GM23338 (cell line): ENCODE data around the gene ANXA6. TPM values are rescaled to one million over a fixed set of nuclear protein-coding genes. Genes with fewer than 3 reads are reported as not detected.

Experiments
- ATAC-seq: fragments of 200-7000 bp; cut with Tn5 transposase; 3 replicates; pipeline ENCODE4 v1.9.1; 2020
- DNase-seq: peaks from one replicate; pipeline ENCODE4 v3.0.0-alpha.2; 2015; ENCODE audit warnings: low spot score
- H2AFZ ChIP-seq: fragments of 200-600 bp; sonication (generic); 2 replicates; pipeline ENCODE4 v1.8.0; 2016; ENCODE audit warnings: antibody characterized with exemption, mild to moderate bottlenecking, moderate library complexity
- H3F3A ChIP-seq: fragments of 200-600 bp; sonication (generic); replicated peaks from 2 replicates; pipeline ENCODE4 v1.8.0; 2017; ENCODE audit warnings: antibody characterized with exemption, mixed run types, low read depth
- H3K27ac ChIP-seq: fragments of 200-600 bp; sonication (generic); 2 replicates; pipeline ENCODE4 v1.6.1; 2016; ENCODE audit warnings: low read depth
- H3K27me3 ChIP-seq: fragments of 200-600 bp; sonication (generic); 2 replicates; pipeline ENCODE4 v1.8.0; 2016; ENCODE audit warnings: mild to moderate bottlenecking, mixed run types, moderate library complexity; ENCODE audit not compliant: insufficient read depth
- H3K36me3 ChIP-seq: fragments of 200-600 bp; sonication (generic); 2 replicates; pipeline ENCODE4 v1.8.0; 2016; ENCODE audit warnings: mild to moderate bottlenecking; ENCODE audit not compliant: insufficient read depth
- H3K4me1 ChIP-seq: fragments of 200-600 bp; sonication (generic); 2 replicates; pipeline ENCODE4 v1.8.0; 2016; ENCODE audit warnings: mild to moderate bottlenecking, moderate library complexity; ENCODE audit not compliant: insufficient read depth
- H3K4me2 ChIP-seq: fragments of 200-600 bp; sonication (generic); 2 replicates; pipeline ENCODE4 v1.7.1; 2017; ENCODE audit warnings: mixed run types
- H3K4me3 ChIP-seq: fragments of 200-600 bp; sonication (generic); 2 replicates; pipeline ENCODE4 v1.6.1; 2016; ENCODE audit warnings: mixed run types
- H3K79me2 ChIP-seq: fragments of 200-600 bp; sonication (generic); replicated peaks from 2 replicates; pipeline ENCODE4 v1.8.0; 2017; ENCODE audit warnings: mild to moderate bottlenecking; ENCODE audit not compliant: insufficient read depth
- H3K9me2 ChIP-seq: fragments of 200-600 bp; sonication (generic); 2 replicates; pipeline ENCODE4 v1.8.0; 2017; ENCODE audit not compliant: insufficient read depth
- H4K20me1 ChIP-seq: fragments of 200-600 bp; sonication (generic); replicated peaks from 2 replicates; pipeline ENCODE4 v1.8.0; 2017; ENCODE audit warnings: mild to moderate bottlenecking; ENCODE audit not compliant: insufficient read depth
- H3K27ac Mint-ChIP-seq: 2 replicates; pipeline ENCODE4 v1.8.0; 2020; ENCODE audit warnings: inconsistent platforms, mild to moderate bottlenecking, moderate library complexity, mixed read lengths
- H3K27me3 Mint-ChIP-seq: 3 replicates; pipeline ENCODE4 v1.8.0; 2022; ENCODE audit warnings: low read depth, mild to moderate bottlenecking, moderate library complexity, mixed read lengths, inconsistent platforms; ENCODE audit not compliant: insufficient read depth, poor library complexity
- H3K36me3 Mint-ChIP-seq: 3 replicates; pipeline ENCODE4 v1.8.0; 2021; ENCODE audit warnings: low read depth, mild to moderate bottlenecking, inconsistent platforms, moderate library complexity, mixed read lengths
- H3K4me1 Mint-ChIP-seq: 3 replicates; pipeline ENCODE4 v1.8.0; 2020; ENCODE audit warnings: mild to moderate bottlenecking, inconsistent platforms, mixed read lengths
- H3K4me3 Mint-ChIP-seq: 3 replicates; pipeline ENCODE4 v1.8.0; 2021; ENCODE audit warnings: moderate library complexity, mild to moderate bottlenecking, inconsistent platforms, mixed read lengths
- H3K9me3 Mint-ChIP-seq: 3 replicates; pipeline ENCODE4 v1.8.0; 2020; ENCODE audit warnings: moderate library complexity, mild to moderate bottlenecking, inconsistent platforms, mixed read lengths
- CREB1 ChIP-seq: fragments of 250-450 bp; sonication (Bioruptor Pico); IDR thresholded peaks from 2 replicates; pipeline ENCODE4 v1.5.0; 2020; ENCODE audit warnings: low read depth, mild to moderate bottlenecking, moderate library complexity
- CTCF ChIP-seq, 2 experiments: fragments of 200-600 bp in 1 of 2; sonication (generic) in 1 of 2; conservative IDR thresholded peaks; 2 replicates each; pipeline versions ENCODE4 v1.5.1 to v1.6.1; 2016 to 2017; ENCODE audit warnings: antibody characterized with exemption in 2 of 2, low read depth in 2 of 2, mild to moderate bottlenecking in 2 of 2, moderate library complexity in 1 of 2
- EZH2 ChIP-seq: fragments of 200-600 bp; sonication (generic); IDR thresholded peaks from one replicate; pipeline ENCODE4 v1.8.0; 2017; ENCODE audit warnings: antibody characterized with exemption, mild to moderate bottlenecking, low read depth; ENCODE audit not compliant: unreplicated experiment
- EZH2phosphoT487 ChIP-seq: fragments of 200-600 bp; sonication (generic); IDR thresholded peaks from one replicate; pipeline ENCODE4 v1.8.1; 2018; ENCODE audit warnings: antibody characterized with exemption; ENCODE audit not compliant: unreplicated experiment
- JUNB ChIP-seq: IDR thresholded peaks from one replicate; pipeline ENCODE4 v1.6.1; 2016; ENCODE audit warnings: antibody characterized with exemption; ENCODE audit not compliant: unreplicated experiment
- POLR2AphosphoS5 ChIP-seq: IDR thresholded peaks from 2 replicates; pipeline ENCODE4 v1.6.1; 2016; ENCODE audit warnings: antibody characterized with exemption, low read depth
- REST ChIP-seq: IDR thresholded peaks from one replicate; pipeline ENCODE4 v1.6.1; 2018; ENCODE audit warnings: antibody characterized with exemption; ENCODE audit not compliant: unreplicated experiment
- ZNF331 ChIP-seq: fragments of 250-450 bp; sonication (Bioruptor Pico); IDR thresholded peaks from 2 replicates; pipeline ENCODE4 v1.5.0; 2020; ENCODE audit warnings: low read depth, mild to moderate bottlenecking, moderate library complexity
- polyA plus RNA-seq: library from polyadenylated mRNA; unstranded; fragments of >200 nt; fragmentation: Nextera tagmentation; extraction: Ambion mirVana; gene quantifications from 2 replicates; pipeline ENCODE4 v1.2.1, GENCODE V29; 2016
- total RNA-seq: library from RNA; depleted of rRNA; stranded (reverse); fragments of >200 nt; shearing (Covaris generic); gene quantifications from 2 replicates; pipeline ENCODE4 v1.2.3, GENCODE V29; 2014
- TF ChIP-seq, protein P1 (sequence below): fragments of 250-450 bp; sonication (Bioruptor Pico); IDR thresholded peaks from 2 replicates; pipeline ENCODE4 v1.5.0; 2020; ENCODE audit warnings: mild to moderate bottlenecking, moderate library complexity

The ANXA6 gene
- total and polyA plus RNA-seq, 2 experiments from 2014 or later, result 26.5 to 110 TPM

DNA sequence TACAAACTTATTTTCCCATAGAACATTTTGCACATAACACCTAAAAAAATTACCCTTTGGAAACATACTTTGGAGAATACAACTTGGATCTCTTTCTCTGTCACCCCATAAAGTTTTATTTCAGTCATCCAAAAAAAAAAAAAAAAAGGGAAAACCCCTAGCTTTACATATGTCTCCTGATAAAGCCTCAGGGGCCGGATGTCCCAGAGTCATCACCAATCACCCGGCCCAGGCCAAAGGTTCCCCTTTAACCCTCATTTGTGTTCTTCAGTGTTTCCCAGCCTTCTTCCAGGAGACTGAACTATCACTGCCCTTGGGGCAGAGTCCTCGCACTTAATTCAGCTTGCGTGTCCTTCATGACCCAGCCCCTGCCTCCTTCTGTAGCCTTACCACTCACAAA lies 28.8 kb downstream of the ANXA6 start:
- H3F3A ChIP-seq, result no peaks in the 10 kb centered on the region
- peaks cover 13% of the 10 kb centered on the region for H3K36me3 ChIP-seq
- no peaks in the 10 kb centered on the region for H3K9me3 Mint-ChIP-seq
- DNase-seq (no peak), ATAC-seq (no peak)
- peaks cover 17% of the 10 kb centered on the region for H3K4me1 Mint-ChIP-seq
- H3K4me3 Mint-ChIP-seq, result no peak overlapping the region
- TF ChIP-seq EZH2phosphoT487 (no peak), REST (no peak), ZNF331 (CRISPR knock-in tag) (no peak), POLR2AphosphoS5 (no peak), CREB1 (CRISPR knock-in tag) (no peak), EZH2 (no peak), JUNB (no peak), CTCF (conservative IDR thresholded peaks at IDR 0.05; ENCODE audit: low read depth in 2 of 2) (no peak)
- TF ChIP-seq, protein P1, sequence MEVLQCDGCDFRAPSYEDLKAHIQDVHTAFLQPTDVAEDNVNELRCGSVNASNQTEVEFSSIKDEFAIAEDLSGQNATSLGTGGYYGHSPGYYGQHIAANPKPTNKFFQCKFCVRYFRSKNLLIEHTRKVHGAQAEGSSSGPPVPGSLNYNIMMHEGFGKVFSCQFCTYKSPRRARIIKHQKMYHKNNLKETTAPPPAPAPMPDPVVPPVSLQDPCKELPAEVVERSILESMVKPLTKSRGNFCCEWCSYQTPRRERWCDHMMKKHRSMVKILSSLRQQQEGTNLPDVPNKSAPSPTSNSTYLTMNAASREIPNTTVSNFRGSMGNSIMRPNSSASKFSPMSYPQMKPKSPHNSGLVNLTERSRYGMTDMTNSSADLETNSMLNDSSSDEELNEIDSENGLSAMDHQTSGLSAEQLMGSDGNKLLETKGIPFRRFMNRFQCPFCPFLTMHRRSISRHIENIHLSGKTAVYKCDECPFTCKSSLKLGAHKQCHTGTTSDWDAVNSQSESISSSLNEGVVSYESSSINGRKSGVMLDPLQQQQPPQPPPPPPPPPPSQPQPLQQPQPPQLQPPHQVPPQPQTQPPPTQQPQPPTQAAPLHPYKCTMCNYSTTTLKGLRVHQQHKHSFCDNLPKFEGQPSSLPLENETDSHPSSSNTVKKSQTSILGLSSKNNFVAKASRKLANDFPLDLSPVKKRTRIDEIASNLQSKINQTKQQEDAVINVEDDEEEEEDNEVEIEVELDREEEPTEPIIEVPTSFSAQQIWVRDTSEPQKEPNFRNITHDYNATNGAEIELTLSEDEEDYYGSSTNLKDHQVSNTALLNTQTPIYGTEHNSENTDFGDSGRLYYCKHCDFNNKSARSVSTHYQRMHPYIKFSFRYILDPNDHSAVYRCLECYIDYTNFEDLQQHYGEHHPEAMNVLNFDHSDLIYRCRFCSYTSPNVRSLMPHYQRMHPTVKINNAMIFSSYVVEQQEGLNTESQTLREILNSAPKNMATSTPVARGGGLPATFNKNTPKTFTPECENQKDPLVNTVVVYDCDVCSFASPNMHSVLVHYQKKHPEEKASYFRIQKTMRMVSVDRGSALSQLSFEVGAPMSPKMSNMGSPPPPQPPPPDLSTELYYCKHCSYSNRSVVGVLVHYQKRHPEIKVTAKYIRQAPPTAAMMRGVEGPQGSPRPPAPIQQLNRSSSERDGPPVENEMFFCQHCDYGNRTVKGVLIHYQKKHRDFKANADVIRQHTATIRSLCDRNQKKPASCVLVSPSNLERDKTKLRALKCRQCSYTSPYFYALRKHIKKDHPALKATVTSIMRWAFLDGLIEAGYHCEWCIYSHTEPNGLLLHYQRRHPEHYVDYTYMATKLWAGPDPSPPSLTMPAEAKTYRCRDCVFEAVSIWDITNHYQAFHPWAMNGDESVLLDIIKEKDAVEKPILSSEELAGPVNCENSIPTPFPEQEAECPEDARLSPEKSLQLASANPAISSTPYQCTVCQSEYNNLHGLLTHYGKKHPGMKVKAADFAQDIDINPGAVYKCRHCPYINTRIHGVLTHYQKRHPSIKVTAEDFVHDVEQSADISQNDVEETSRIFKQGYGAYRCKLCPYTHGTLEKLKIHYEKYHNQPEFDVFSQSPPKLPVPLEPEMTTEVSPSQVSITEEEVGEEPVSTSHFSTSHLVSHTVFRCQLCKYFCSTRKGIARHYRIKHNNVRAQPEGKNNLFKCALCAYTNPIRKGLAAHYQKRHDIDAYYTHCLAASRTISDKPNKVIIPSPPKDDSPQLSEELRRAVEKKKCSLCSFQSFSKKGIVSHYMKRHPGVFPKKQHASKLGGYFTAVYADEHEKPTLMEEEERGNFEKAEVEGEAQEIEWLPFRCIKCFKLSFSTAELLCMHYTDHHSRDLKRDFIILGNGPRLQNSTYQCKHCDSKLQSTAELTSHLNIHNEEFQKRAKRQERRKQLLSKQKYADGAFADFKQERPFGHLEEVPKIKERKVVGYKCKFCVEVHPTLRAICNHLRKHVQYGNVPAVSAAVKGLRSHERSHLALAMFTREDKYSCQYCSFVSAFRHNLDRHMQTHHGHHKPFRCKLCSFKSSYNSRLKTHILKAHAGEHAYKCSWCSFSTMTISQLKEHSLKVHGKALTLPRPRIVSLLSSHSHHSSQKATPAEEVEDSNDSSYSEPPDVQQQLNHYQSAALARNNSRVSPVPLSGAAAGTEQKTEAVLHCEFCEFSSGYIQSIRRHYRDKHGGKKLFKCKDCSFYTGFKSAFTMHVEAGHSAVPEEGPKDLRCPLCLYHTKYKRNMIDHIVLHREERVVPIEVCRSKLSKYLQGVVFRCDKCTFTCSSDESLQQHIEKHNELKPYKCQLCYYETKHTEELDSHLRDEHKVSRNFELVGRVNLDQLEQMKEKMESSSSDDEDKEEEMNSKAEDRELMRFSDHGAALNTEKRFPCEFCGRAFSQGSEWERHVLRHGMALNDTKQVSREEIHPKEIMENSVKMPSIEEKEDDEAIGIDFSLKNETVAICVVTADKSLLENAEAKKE (CRISPR knock-in tag), result no peak
- H3K79me2 ChIP-seq, result no peaks in the 10 kb centered on the region
- H4K20me1 ChIP-seq, result peaks cover 6% of the 10 kb centered on the region
- no peak overlapping the region for H2AFZ ChIP-seq
- peaks cover 24% of the 10 kb centered on the region for H3K36me3 Mint-ChIP-seq
- H3K4me2 ChIP-seq, result no peak overlapping the region
- H3K4me1 ChIP-seq, result no peaks in the 10 kb centered on the region
- H3K27me3 ChIP-seq, result no peaks in the 10 kb centered on the region
- H3K9me2 ChIP-seq, result no peaks in the 10 kb centered on the region
- peaks cover 12% of the 10 kb centered on the region for H3K27me3 Mint-ChIP-seq
- H3K27ac ChIP-seq, result no peak overlapping the region
- H3K4me3 ChIP-seq, result no peak overlapping the region
- H3K27ac Mint-ChIP-seq, result no peak overlapping the region
